ENCODE results near the gene SLC7A1. TPM values are rescaled to one million over a fixed set of nuclear protein-coding genes. Genes with fewer than 3 reads are reported as not detected.

SLC7A1 gene
- total RNA-seq, 6 donors from 2014 or later: 2.1 to 38.0 (median 21.5) TPM

DNA sequence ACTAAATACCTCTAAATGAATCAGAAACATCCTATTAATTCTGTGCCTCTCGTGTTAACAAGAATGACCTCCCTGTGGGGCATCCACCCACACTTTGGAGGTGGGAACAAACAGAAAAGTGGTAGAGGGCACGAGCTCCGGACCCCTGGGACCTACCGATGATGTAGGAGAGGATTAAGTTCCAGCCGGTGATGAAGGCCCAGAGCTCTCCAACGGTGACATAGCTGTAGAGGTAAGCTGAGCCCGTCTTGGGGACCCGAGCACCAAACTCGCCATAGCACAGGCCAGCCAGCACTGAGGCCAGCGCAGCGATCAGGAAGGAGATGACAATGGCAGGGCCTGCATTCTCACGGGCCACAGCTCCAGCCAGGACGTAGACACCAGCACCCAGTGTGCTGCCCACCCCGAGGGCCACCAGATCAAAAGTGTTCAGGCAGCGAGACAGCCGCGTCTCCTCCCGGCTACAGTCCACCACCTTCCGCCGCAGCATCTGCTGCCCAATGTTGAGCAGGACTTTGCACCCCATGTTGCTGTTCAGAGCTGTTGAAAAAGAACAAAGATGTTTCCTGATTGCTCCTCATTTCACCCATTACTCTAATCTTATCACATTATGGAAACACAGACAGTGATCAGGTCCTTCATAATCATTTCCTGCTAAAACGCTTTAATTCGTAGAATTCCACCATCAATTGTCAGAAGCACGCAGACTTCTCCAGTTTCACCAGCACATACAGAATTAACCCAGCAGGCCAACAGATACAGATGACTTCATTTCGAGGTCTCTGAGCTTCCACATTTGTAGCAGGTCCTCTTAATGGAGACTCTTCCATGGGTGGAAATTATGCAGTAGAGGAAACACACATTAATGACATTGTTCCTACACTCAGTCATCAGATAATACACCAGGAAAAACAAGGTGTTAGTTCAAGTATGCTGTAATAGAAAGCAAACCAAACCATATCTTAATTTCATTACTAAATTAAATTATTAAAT is 59.5 kb downstream of the SLC7A1 start:
- no peak for TF ChIP-seq POLR2A (IDR thresholded peaks at IDR 0.05)
- TF ChIP-seq POLR2AphosphoS5 (IDR thresholded peaks at IDR 0.05): no peak
- TF ChIP-seq, protein P1, sequence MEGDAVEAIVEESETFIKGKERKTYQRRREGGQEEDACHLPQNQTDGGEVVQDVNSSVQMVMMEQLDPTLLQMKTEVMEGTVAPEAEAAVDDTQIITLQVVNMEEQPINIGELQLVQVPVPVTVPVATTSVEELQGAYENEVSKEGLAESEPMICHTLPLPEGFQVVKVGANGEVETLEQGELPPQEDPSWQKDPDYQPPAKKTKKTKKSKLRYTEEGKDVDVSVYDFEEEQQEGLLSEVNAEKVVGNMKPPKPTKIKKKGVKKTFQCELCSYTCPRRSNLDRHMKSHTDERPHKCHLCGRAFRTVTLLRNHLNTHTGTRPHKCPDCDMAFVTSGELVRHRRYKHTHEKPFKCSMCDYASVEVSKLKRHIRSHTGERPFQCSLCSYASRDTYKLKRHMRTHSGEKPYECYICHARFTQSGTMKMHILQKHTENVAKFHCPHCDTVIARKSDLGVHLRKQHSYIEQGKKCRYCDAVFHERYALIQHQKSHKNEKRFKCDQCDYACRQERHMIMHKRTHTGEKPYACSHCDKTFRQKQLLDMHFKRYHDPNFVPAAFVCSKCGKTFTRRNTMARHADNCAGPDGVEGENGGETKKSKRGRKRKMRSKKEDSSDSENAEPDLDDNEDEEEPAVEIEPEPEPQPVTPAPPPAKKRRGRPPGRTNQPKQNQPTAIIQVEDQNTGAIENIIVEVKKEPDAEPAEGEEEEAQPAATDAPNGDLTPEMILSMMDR (IDR thresholded peaks at IDR 0.05): no peak
- no peak for TF ChIP-seq EP300 (IDR thresholded peaks at IDR 0.05)
- H3K4me3 ChIP-seq: no peak overlapping the region
- no peak for ATAC-seq (ENCODE audit: low FRiP score in 2 of 2)
- WGBS, 2 donors: 92 to 93% methylated on average over 23 to 24 of the region's 24 CpGs
- no peak for DNase-seq
- peaks cover 0 to under 1% (median 0%) of the 10 kb centered on the region in 4 donors for H3K36me3 ChIP-seq
- no peaks in the 10 kb centered on the region for H3K9me3 ChIP-seq
- H3K27ac ChIP-seq: no peak overlapping the region
- H3K27me3 ChIP-seq: no peaks in the 10 kb centered on the region
- no peaks in the 10 kb centered on the region for H3K4me1 ChIP-seq

DNA sequence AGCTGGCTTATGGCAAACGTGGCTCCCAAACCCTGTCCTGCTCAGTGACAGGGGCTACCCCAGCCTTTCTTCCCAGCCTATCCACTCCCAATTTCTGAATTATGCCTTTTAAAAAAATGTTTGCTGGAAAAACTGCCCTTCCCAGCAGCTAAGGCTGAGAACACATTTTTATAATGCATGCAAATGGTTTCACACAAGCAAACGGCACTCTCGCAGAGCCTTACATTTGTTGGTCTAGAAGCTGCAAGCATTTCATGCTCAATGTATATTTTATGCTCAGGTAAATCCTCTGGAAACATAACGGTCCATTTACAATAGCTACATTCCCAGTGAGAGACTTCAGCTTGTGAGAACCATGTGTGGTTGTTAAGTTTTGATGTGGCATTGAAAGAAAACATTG is 61.4 kb downstream of the SLC7A1 start:
- ATAC-seq (ENCODE audit: low FRiP score in 2 of 2) (no peak), DNase-seq (peak in 1 of 2 donors; percentile 1)
- WGBS, 2 donors: 93 to 94% methylated on average over 4 of the region's 4 CpGs
- Histone ChIP-seq H3K4me1 (no peaks in the 10 kb centered on the region), H3K9me3 (no peaks in the 10 kb centered on the region), H3K36me3 (peaks cover 0 to 14% (median 2%) of the 10 kb centered on the region in 4 donors), H3K4me3 (no peak overlapping the region), H3K27me3 (no peaks in the 10 kb centered on the region), H3K27ac (no peak overlapping the region)
- TF ChIP-seq POLR2A (IDR thresholded peaks at IDR 0.05): no peak
- TF ChIP-seq, protein P1 (IDR thresholded peaks at IDR 0.05): no peak
- TF ChIP-seq POLR2AphosphoS5 (IDR thresholded peaks at IDR 0.05): no peak

DNA sequence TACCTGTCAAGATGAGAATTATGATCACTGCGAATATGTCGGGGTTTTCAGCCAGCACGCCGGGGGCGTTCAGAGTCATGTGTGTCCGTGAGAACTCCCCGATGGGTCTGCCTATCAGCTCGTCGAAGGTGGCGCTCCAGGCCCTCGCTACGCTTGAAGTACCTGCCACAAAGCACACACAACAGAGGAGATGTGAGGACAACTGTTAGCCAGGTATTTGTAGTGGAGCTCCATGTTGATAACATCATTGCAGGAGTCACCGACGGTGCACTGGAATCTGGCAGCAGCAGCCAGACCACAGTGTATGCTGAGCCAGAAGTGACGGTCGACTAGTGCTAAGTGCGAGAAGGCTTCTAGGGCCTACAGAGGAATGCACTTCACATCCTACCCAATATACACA is 62.7 kb downstream of the SLC7A1 start:
- Histone ChIP-seq H3K4me3 (no peak overlapping the region), H3K27ac (no peak overlapping the region), H3K4me1 (no peaks in the 10 kb centered on the region), H3K9me3 (no peaks in the 10 kb centered on the region), H3K27me3 (no peaks in the 10 kb centered on the region), H3K36me3 (peaks cover 0 to 20% (median 5%) of the 10 kb centered on the region in 4 donors)
- 91% methylated on average over 17 of the region's 17 CpGs for WGBS, 2 donors
- DNase-seq (peak in 1 of 2 donors; percentile 21), ATAC-seq (ENCODE audit: low FRiP score in 2 of 2) (peak in 1 of 2 donors; percentile 49)
- TF ChIP-seq, protein P1 (IDR thresholded peaks at IDR 0.05): no peak
- TF ChIP-seq POLR2AphosphoS5 (IDR thresholded peaks at IDR 0.05): no peak
- no peak for TF ChIP-seq POLR2A (IDR thresholded peaks at IDR 0.05)
- no peak for TF ChIP-seq EP300 (IDR thresholded peaks at IDR 0.05)

DNA sequence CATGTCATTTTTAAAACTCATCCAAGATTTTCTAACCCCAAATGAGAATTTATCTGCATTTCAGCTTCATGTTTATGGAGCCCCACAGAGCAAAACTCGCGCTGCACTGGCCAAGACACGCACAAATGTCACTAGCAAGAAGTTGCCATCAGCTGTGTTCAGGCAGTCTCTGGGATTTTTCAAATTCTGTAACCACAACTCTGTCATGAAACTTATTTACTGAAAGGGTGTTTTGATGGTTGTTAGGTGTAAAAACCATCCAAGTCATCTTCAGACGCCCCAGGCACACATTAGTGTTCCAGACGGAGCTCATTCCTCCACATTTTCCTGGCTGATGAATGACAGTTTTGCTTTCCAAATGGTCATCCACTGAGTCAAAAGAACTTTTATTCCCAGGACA is 63.4 kb downstream of the SLC7A1 start:
- Histone ChIP-seq H3K4me3 (no peak overlapping the region), H3K4me1 (no peaks in the 10 kb centered on the region), H3K27ac (no peak overlapping the region), H3K36me3 (peaks cover 0 to 20% (median 5%) of the 10 kb centered on the region in 4 donors), H3K27me3 (no peaks in the 10 kb centered on the region), H3K9me3 (no peaks in the 10 kb centered on the region)
- 72 to 90% methylated on average over 5 of the region's 5 CpGs for WGBS, 2 donors
- DNase-seq (no peak), ATAC-seq (ENCODE audit: low FRiP score in 2 of 2) (peak in 1 of 2 donors; percentile 73)
- no peak for TF ChIP-seq POLR2AphosphoS5 (IDR thresholded peaks at IDR 0.05)
- no peak for TF ChIP-seq EP300 (IDR thresholded peaks at IDR 0.05)
- TF ChIP-seq POLR2A (IDR thresholded peaks at IDR 0.05): no peak
- TF ChIP-seq, protein P1 (IDR thresholded peaks at IDR 0.05): no peak

All from upper lobe of left lung (tissue), 6 donors.